ENCODE results near the gene ST3GAL5. TPM values are rescaled to one million over a fixed set of nuclear protein-coding genes. Genes with fewer than 3 reads are reported as not detected.

Gene ST3GAL5
- total RNA-seq, 1 donor from 2014 or later, result 76.7 TPM

- intact Hi-C loops (cut with DNase I), result no loop called here
- TF ChIP-seq CTCF (IDR thresholded peaks at IDR 0.05), result no peak
- no peak for DNase-seq
These were observed 88.2 kb downstream of the ST3GAL5 start for GRCh38 chr2:85800586-85800985.

GRCh38 chr2:85799215-85799956 is 89.4 kb downstream of the ST3GAL5 start:
- Histone ChIP-seq H3K27me3 (no peaks in the 10 kb centered on the region), H3K27ac (no peak overlapping the region), H3K4me1 (peaks cover 32% of the 10 kb centered on the region), H3K9me3 (no peaks in the 10 kb centered on the region), H3K36me3 (no peaks in the 10 kb centered on the region), H3K4me3 (no peak overlapping the region)
- peak; percentile 74 for DNase-seq
- TF ChIP-seq CTCF (IDR thresholded peaks at IDR 0.05), result no peak
- peak; percentile 36 for ATAC-seq
- intact Hi-C loops (cut with DNase I), result no loop called here

More at GRCh38 chr2:85800586-85800985, 88.2 kb downstream of the ST3GAL5 start:
- ATAC-seq, result no peak
- no peak overlapping the region for H3K27ac ChIP-seq
- no peak overlapping the region for H3K4me3 ChIP-seq
- H3K36me3 ChIP-seq, result no peaks in the 10 kb centered on the region
- no peaks in the 10 kb centered on the region for H3K27me3 ChIP-seq
- no peaks in the 10 kb centered on the region for H3K9me3 ChIP-seq
- peaks cover 27% of the 10 kb centered on the region for H3K4me1 ChIP-seq

GRCh38 chr2:85797921-85798320 is 90.9 kb downstream of the ST3GAL5 start:
- Histone ChIP-seq H3K9me3 (no peaks in the 10 kb centered on the region), H3K27ac (no peak overlapping the region), H3K4me1 (peaks cover 43% of the 10 kb centered on the region), H3K36me3 (no peaks in the 10 kb centered on the region), H3K4me3 (no peak overlapping the region), H3K27me3 (no peaks in the 10 kb centered on the region)
- ATAC-seq, result peak; percentile 31
- peak; percentile 56 for TF ChIP-seq CTCF (IDR thresholded peaks at IDR 0.05)
- DNase-seq, result no peak
- intact Hi-C loops (cut with DNase I), result no loop called here

GRCh38 chr2:85797263-85797660 is 91.5 kb downstream of the ST3GAL5 start:
- Histone ChIP-seq H3K36me3 (no peaks in the 10 kb centered on the region), H3K4me1 (peaks cover 50% of the 10 kb centered on the region), H3K27ac (no peak overlapping the region), H3K4me3 (no peak overlapping the region), H3K9me3 (no peaks in the 10 kb centered on the region), H3K27me3 (no peaks in the 10 kb centered on the region)
- TF ChIP-seq CTCF (IDR thresholded peaks at IDR 0.05), result no peak
- no peak for ATAC-seq
- no peak for DNase-seq
- intact Hi-C loops (cut with DNase I), result no loop called here

- Histone ChIP-seq H3K9me3 (no peaks in the 10 kb centered on the region), H3K36me3 (no peaks in the 10 kb centered on the region), H3K4me3 (no peak overlapping the region), H3K4me1 (peaks cover 54% of the 10 kb centered on the region), H3K27me3 (no peaks in the 10 kb centered on the region), H3K27ac (peak overlapping the region; percentile 45)
- DNase-seq (peak; percentile 72), ATAC-seq (peak; percentile 70)
- no peak for TF ChIP-seq CTCF (IDR thresholded peaks at IDR 0.05)
- intact Hi-C loops (cut with DNase I), result no loop called here
These were observed 92.2 kb downstream of the ST3GAL5 start for GRCh38 chr2:85796341-85797262.

All from upper lobe of right lung (tissue), 1 donor.